NT2/D1 (cell line): ENCODE results near the gene ENTPD5.
A peak's percentile ranks its signal among the peaks of the same experiment; 100 is the strongest.
"Not testable (repeated sequence)": the region's sequence is repeated elsewhere in the genome, so short reads cannot be mapped to it uniquely, and the experiment has no call there.

Experiments used
- DNase-seq: peaks from one replicate; pipeline ENCODE4 v3.0.0-alpha.2; 2011; ENCODE audit warnings: low read depth, low spot score
- H3K27me3 ChIP-seq: 2 replicates; pipeline ENCODE4 v1.6.0; 2011; ENCODE audit warnings: mild to moderate bottlenecking; ENCODE audit not compliant: insufficient read length, insufficient read depth
- H3K36me3 ChIP-seq: 2 replicates; pipeline ENCODE4 v1.6.1; 2011; ENCODE audit warnings: mild to moderate bottlenecking, low read length, mixed read lengths; ENCODE audit not compliant: insufficient read depth, insufficient read length
- H3K4me1 ChIP-seq: 2 replicates; pipeline ENCODE4 v1.5.1; 2011; ENCODE audit not compliant: insufficient read depth, insufficient read length
- H3K4me3 ChIP-seq: 2 replicates; pipeline ENCODE4 v1.5.1; 2011; ENCODE audit warnings: low read depth; ENCODE audit not compliant: insufficient read length
- H3K9ac ChIP-seq: 2 replicates; pipeline ENCODE4 v1.6.0; 2011; ENCODE audit warnings: low read depth; ENCODE audit not compliant: insufficient read length
- H3K9me3 ChIP-seq: 2 replicates; pipeline ENCODE4 v1.5.1; 2011; ENCODE audit warnings: mild to moderate bottlenecking, low read length; ENCODE audit not compliant: insufficient read depth
- SUZ12 ChIP-seq: IDR thresholded peaks from 2 replicates; pipeline ENCODE4 v1.6.1; 2011; ENCODE audit not compliant: insufficient read length, insufficient read depth; ENCODE audit errors: extremely low read depth
- YY1 ChIP-seq: IDR thresholded peaks from 2 replicates; pipeline ENCODE4 v1.6.1; 2011; ENCODE audit not compliant: insufficient read length, insufficient read depth
- ZNF274 ChIP-seq: IDR thresholded peaks from 2 replicates; pipeline ENCODE4 v1.6.1; 2011; ENCODE audit warnings: mild to moderate bottlenecking, low read depth, low read length

The ENTPD5 gene

GRCh38 chr14:74019408-74020137, 485 bp upstream of the ENTPD5 start:
- Histone ChIP-seq H3K4me3 (peak overlapping the region; percentile 91), H3K9me3 (no peaks in the 10 kb centered on the region), H3K9ac (peak overlapping the region; percentile 91), H3K27me3 (peaks cover 3% of the 10 kb centered on the region), H3K4me1 (no peaks in the 10 kb centered on the region), H3K36me3 (no peaks in the 10 kb centered on the region)
- TF ChIP-seq YY1 (no peak), ZNF274 (no peak), SUZ12 (no peak)
- DNase-seq = no peak

GRCh38 chr14:74018174-74018585, 908 bp downstream of the ENTPD5 start:
- no peak for TF ChIP-seq SUZ12
- no peak for TF ChIP-seq ZNF274
- no peak for TF ChIP-seq YY1
- Histone ChIP-seq H3K9me3 (no peaks in the 10 kb centered on the region), H3K4me3 (peak overlapping the region; percentile 91), H3K4me1 (no peaks in the 10 kb centered on the region), H3K27me3 (peaks cover 3% of the 10 kb centered on the region), H3K9ac (peak overlapping the region; percentile 91), H3K36me3 (peaks cover 3% of the 10 kb centered on the region)
- no peak for DNase-seq

DNA sequence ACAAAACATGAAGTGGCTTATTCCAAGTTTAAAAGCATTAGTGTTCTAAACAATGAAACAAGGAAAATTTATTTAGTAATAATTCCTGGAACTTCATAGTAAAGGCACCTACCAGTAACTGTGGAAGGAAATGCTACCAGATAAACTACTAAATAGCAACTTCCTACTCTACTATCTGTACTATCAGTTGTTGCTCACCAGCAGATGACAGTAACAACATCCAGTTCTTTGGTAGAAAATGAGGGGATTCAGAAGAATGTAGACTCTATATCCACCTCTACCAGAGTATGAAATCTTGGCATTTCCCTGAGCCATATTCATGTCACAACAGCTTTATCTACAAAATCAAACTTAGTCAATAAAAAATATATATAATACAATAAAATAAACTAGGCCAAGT, 3.1 kb downstream of the ENTPD5 start:
- Histone ChIP-seq H3K27me3 (peaks cover 3% of the 10 kb centered on the region), H3K36me3 (peaks cover 15% of the 10 kb centered on the region), H3K9ac (no peak overlapping the region), H3K4me3 (no peak overlapping the region), H3K9me3 (no peaks in the 10 kb centered on the region), H3K4me1 (no peaks in the 10 kb centered on the region)
- no peak for DNase-seq
- no peak for TF ChIP-seq SUZ12
- no peak for TF ChIP-seq ZNF274
- TF ChIP-seq YY1 = no peak

DNA sequence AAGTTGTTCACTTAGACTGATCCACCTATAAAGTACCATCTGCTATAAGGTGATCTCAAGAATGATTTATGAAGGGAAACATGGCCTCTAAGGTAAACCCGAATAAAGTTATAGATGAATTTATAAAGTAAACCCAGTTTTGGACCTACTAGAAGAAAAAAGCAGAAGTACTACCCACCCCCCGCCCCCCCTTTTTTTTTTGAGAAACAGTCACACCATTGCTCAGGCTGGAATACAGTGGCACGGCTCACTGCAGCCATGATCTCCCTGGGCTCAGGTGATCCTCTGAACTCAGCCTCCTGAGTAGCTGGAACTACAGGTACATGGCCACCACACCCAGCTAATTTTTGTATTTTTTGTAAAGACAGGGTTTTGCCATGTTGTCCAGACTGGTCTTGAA, 3.9 kb downstream of the ENTPD5 start:
- Histone ChIP-seq H3K4me1 (no peaks in the 10 kb centered on the region), H3K9ac (no peak overlapping the region), H3K36me3 (peaks cover 20% of the 10 kb centered on the region), H3K9me3 (no peaks in the 10 kb centered on the region), H3K4me3 (no peak overlapping the region), H3K27me3 (peaks cover 3% of the 10 kb centered on the region)
- no peak for TF ChIP-seq ZNF274
- DNase-seq = no peak

- no peak for DNase-seq
- no peak overlapping the region for H3K9ac ChIP-seq
- no peak for TF ChIP-seq SUZ12
- no peak for TF ChIP-seq ZNF274
- no peak for TF ChIP-seq YY1
- H3K36me3 ChIP-seq = peaks cover 22% of the 10 kb centered on the region
- H3K4me3 ChIP-seq = no peak overlapping the region
- no peaks in the 10 kb centered on the region for H3K4me1 ChIP-seq
- H3K27me3 ChIP-seq = peaks cover under 1% of the 10 kb centered on the region
- H3K9me3 ChIP-seq = no peaks in the 10 kb centered on the region
Observed at GRCh38 chr14:74014299-74014698, 4.8 kb downstream of the ENTPD5 start.

- Histone ChIP-seq H3K36me3 (peaks cover 24% of the 10 kb centered on the region), H3K27me3 (no peaks in the 10 kb centered on the region), H3K9ac (no peak overlapping the region), H3K4me1 (no peaks in the 10 kb centered on the region), H3K4me3 (no peak overlapping the region), H3K9me3 (no peaks in the 10 kb centered on the region)
- TF ChIP-seq YY1 (no peak), ZNF274 (no peak), SUZ12 (no peak)
- no peak for DNase-seq
Observed at GRCh38 chr14:74008843-74009499, 10.1 kb downstream of the ENTPD5 start.

GRCh38 chr14:74005664-74006063, 13.4 kb downstream of the ENTPD5 start:
- H3K9me3 ChIP-seq, DNase-seq, H3K4me3 ChIP-seq, H3K27me3 ChIP-seq, H3K9ac ChIP-seq, H3K4me1 ChIP-seq, H3K36me3 ChIP-seq: not testable (repeated sequence)
